ENCODE data around the gene CCDC27.

Gene CCDC27

DNA sequence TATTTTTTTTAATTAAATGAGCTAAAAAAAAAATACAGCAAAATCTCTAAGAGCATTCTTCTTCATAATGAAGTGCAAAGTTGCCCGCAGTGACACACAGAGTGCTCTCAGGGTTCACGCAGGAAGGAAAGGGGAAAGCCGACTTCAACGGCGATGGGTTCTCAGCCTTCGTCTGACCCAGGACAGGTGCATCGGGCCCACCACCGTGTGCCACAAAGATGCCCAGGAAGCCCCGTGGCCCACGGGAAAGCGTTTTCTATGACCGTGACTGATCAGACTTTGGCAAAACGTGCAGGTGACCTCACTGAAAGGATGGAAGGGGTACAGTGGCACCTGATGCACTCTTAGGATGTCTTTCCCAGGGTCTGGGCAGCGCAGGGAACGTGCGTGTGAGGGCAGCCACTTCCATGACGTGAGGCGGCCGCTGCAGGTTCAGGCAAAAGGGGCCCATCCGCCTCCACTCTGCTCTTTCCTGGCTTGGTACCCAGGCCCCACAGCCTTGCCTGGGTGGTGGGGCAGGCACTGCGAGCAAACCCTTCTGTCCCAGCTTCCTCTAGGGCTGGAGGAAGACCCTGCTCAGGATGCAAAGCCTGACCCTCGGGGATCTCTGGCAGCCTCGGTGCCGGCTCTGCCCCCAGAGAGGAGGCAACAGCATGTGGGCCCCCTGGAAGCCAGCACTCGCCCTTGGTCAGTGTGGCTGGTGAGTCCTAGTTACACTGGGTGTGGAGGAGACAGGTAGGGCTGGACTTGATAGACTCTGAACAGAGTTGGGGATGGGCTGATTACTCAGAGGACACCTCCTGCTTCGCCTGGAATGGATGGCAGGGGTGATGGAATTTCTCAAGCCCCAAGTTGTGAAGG lies 35.7 kb downstream of the CCDC27 start:
- Histone ChIP-seq H3K27ac (replicated peaks) (no peak overlapping the region), H3K4me3 (replicated peaks; ENCODE audit: insufficient read depth, low read length) (no peak overlapping the region), H3K27me3 (ENCODE audit: insufficient read depth, poor library complexity, severe bottlenecking) (no peaks in the 10 kb centered on the region)
- TF ChIP-seq, protein P1, sequence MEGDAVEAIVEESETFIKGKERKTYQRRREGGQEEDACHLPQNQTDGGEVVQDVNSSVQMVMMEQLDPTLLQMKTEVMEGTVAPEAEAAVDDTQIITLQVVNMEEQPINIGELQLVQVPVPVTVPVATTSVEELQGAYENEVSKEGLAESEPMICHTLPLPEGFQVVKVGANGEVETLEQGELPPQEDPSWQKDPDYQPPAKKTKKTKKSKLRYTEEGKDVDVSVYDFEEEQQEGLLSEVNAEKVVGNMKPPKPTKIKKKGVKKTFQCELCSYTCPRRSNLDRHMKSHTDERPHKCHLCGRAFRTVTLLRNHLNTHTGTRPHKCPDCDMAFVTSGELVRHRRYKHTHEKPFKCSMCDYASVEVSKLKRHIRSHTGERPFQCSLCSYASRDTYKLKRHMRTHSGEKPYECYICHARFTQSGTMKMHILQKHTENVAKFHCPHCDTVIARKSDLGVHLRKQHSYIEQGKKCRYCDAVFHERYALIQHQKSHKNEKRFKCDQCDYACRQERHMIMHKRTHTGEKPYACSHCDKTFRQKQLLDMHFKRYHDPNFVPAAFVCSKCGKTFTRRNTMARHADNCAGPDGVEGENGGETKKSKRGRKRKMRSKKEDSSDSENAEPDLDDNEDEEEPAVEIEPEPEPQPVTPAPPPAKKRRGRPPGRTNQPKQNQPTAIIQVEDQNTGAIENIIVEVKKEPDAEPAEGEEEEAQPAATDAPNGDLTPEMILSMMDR (IDR thresholded peaks at IDR 0.05; ENCODE audit: insufficient read depth, low read length), result no peak
- TF ChIP-seq GABPA (IDR thresholded peaks at IDR 0.05; ENCODE audit: low read depth), result no peak
- no peak for TF ChIP-seq SPI1 (IDR thresholded peaks at IDR 0.05; ENCODE audit: borderline replicate concordance, low read depth)
- TF ChIP-seq, protein P2, sequence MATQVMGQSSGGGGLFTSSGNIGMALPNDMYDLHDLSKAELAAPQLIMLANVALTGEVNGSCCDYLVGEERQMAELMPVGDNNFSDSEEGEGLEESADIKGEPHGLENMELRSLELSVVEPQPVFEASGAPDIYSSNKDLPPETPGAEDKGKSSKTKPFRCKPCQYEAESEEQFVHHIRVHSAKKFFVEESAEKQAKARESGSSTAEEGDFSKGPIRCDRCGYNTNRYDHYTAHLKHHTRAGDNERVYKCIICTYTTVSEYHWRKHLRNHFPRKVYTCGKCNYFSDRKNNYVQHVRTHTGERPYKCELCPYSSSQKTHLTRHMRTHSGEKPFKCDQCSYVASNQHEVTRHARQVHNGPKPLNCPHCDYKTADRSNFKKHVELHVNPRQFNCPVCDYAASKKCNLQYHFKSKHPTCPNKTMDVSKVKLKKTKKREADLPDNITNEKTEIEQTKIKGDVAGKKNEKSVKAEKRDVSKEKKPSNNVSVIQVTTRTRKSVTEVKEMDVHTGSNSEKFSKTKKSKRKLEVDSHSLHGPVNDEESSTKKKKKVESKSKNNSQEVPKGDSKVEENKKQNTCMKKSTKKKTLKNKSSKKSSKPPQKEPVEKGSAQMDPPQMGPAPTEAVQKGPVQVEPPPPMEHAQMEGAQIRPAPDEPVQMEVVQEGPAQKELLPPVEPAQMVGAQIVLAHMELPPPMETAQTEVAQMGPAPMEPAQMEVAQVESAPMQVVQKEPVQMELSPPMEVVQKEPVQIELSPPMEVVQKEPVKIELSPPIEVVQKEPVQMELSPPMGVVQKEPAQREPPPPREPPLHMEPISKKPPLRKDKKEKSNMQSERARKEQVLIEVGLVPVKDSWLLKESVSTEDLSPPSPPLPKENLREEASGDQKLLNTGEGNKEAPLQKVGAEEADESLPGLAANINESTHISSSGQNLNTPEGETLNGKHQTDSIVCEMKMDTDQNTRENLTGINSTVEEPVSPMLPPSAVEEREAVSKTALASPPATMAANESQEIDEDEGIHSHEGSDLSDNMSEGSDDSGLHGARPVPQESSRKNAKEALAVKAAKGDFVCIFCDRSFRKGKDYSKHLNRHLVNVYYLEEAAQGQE (IDR thresholded peaks at IDR 0.05; ENCODE audit: insufficient replicate concordance, low read depth), result no peak
- no peak for TF ChIP-seq POLR2AphosphoS5 (IDR thresholded peaks at IDR 0.05; ENCODE audit: low read depth)
- DNase-seq (ENCODE audit: low read depth in 1 of 2, low spot score in 1 of 2), result no peak

DNA sequence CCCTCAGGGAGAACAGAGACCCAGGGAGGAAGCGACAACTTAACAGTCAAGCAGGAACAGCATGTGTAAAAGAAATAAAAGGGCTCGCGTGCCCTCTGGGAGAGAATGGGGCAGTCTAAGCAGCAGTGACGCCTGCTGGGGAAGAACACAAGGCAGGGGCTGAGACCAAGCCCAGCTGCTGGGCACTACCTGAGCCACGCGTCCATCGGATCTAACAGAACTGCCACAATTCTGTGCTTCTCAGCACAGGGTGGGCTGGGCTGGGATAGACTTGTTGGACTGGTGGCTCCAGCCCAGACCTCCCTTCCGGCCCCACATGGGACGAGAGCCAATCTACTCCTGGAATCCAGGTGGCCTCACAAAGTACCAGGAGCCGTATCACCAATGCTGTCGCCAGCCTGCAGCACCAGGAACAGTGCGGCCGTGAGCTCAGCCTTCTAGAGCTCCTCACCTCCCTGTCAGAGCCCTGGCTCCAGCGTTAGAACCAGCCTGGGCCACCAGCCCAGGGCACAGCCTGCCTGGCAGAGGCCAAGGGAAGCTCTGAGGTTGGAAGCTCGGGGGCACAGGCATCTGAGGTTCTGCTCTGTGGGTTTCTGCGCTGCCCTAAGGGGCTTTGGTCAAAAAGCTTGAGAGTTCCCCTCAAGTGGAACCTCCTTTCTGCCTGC lies 36.6 kb downstream of the CCDC27 start:
- no peak overlapping the region for H3K4me3 ChIP-seq (replicated peaks; ENCODE audit: insufficient read depth, low read length)
- no peak for TF ChIP-seq POLR2AphosphoS5 (IDR thresholded peaks at IDR 0.05; ENCODE audit: low read depth)
- TF ChIP-seq, protein P2 (IDR thresholded peaks at IDR 0.05; ENCODE audit: insufficient replicate concordance, low read depth), result no peak
- TF ChIP-seq GABPA (IDR thresholded peaks at IDR 0.05; ENCODE audit: low read depth), result no peak
- H3K27me3 ChIP-seq (ENCODE audit: insufficient read depth, poor library complexity, severe bottlenecking), result no peaks in the 10 kb centered on the region
- no peak overlapping the region for H3K27ac ChIP-seq (replicated peaks)
- DNase-seq (ENCODE audit: low read depth in 1 of 2, low spot score in 1 of 2), result no peak

DNA sequence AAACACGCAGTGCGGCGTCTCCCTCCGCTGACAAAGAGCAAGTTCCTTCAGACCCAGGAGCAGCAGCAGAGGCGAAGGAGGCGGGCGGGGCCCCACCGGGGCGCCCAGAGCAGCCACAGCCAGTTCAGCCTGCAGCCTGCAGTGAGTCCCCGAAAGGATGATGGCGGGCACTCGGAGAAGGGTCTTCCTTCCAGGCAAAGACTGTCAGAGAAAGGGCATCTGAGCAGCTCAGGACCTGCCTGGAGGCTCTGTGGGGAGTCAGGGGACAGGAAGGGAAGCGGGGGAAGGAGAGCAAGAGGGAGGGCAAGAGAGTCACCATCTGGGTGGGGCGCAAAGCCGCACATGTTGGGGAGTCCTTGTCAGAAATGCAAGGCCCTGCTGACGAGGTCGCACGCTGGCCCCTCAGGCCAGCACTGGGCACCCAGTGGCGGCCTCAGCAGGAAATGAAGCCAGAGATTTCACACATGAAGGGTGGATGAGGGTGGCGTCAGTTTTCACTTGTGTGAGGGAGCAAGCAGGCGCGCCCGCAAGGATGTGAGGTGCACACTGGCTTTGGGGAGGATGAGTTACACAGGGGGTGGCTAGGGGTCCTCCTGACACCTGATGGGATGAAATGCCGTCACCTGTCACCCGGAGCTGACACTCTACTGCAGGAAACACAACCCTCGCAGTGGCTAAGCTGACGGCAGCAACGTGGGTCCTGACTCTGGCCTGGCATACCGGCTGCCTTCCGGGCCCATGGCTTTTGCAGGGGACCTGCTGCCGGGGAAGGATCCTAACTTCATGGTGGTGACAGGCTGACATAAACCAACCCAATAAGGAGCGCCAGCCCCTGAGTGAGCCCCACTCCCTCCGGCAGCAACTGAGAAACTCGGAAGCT lies 37.4 kb downstream of the CCDC27 start:
- TF ChIP-seq POLR2AphosphoS5 (IDR thresholded peaks at IDR 0.05; ENCODE audit: low read depth) (no peak), GABPA (IDR thresholded peaks at IDR 0.05; ENCODE audit: low read depth) (no peak), SPI1 (IDR thresholded peaks at IDR 0.05; ENCODE audit: borderline replicate concordance, low read depth) (no peak)
- TF ChIP-seq, protein P2 (IDR thresholded peaks at IDR 0.05; ENCODE audit: insufficient replicate concordance, low read depth), result no peak
- TF ChIP-seq, protein P1 (IDR thresholded peaks at IDR 0.05; ENCODE audit: insufficient read depth, low read length), result no peak
- DNase-seq (ENCODE audit: low read depth in 1 of 2, low spot score in 1 of 2), result no peak
- Histone ChIP-seq H3K27me3 (ENCODE audit: insufficient read depth, poor library complexity, severe bottlenecking) (no peaks in the 10 kb centered on the region), H3K4me3 (replicated peaks; ENCODE audit: insufficient read depth, low read length) (no peak overlapping the region), H3K27ac (replicated peaks) (no peak overlapping the region)

All from HL-60 (cell line).